Effector CD8-positive, alpha-beta T cell (primary cell): ENCODE measurements around the gene ADSS1.
A peak's percentile ranks its signal among the peaks of the same experiment; 100 is the strongest.

Experiments used
- DNase-seq: peaks from one replicate; lab custom pipeline; 2025; lab: John Stamatoyannopoulos, UW

Gene ADSS1

GRCh38 chr14:104795781-104796686, 72.0 kb downstream of the ADSS1 start:
- peak; percentile 42 for DNase-seq

- DNase-seq, result no peak
Measured at GRCh38 chr14:104796687-104797081, 72.7 kb downstream of the ADSS1 start.
